ENCODE data around the gene ATP5F1B.
A peak's percentile ranks its signal among the peaks of the same experiment; 100 is the strongest.

ATP5F1B gene

DNA sequence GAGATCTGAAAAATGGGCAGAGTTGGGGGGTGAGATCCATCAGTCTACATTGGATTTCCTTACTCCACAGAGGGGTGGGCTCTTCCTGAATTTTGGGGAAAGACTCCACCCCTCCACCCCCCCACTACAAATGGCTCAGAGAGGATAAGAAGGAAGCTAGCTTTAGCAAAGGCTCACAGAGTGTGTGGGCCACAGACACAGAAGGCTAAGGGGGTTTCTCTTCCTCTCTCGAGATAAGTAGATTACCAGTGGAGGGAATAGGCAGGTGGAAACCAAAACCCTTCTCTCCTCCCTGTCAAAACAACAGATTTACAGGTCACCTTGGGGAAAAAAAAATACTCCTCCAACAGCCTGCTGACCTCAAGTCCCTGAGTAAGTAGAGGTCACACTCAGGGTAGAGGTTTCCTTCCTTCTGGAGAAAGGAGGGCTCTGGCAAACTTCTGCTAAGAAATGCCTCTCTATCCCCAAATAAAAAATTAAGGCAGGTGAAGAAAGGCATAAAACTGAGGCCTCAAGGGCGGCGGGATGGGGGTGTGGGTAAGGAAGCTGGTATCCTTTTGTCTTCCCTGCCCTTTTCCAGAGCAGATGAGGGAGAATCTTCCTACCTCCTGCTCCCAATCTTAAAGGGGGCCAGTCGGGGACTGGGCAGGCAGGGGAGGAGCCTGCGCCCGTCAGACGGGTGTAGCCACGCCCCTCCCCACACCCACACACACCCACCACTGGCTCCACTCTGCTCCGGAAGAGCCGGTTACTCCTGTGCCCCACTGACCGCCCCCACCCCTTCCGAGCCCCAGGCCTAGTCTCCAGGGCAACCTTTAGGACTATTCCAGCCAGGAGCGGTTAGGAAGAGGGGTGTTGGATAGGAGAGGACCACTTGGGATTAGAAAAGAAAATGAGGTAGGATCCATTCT is 13.7 kb downstream of the ATP5F1B start:
- Histone ChIP-seq H3K27ac (peak overlapping the region; percentile 95), H3K36me3 (no peaks in the 10 kb centered on the region), H3K27me3 (no peaks in the 10 kb centered on the region), H3K4me3 (ENCODE audit: low read depth in 1 of 2, low read length in 1 of 2) (peak overlapping the region; percentile 67 to 92), H3K4me1 (ENCODE audit: control insufficient read depth in 1 of 2, insufficient read depth in 1 of 2, low read depth in 1 of 2, low read length in 1 of 2) (peaks cover 60 to 72% of the 10 kb centered on the region in 2 experiments), H3K9me3 (no peaks in the 10 kb centered on the region)
- TF ChIP-seq, protein P1, sequence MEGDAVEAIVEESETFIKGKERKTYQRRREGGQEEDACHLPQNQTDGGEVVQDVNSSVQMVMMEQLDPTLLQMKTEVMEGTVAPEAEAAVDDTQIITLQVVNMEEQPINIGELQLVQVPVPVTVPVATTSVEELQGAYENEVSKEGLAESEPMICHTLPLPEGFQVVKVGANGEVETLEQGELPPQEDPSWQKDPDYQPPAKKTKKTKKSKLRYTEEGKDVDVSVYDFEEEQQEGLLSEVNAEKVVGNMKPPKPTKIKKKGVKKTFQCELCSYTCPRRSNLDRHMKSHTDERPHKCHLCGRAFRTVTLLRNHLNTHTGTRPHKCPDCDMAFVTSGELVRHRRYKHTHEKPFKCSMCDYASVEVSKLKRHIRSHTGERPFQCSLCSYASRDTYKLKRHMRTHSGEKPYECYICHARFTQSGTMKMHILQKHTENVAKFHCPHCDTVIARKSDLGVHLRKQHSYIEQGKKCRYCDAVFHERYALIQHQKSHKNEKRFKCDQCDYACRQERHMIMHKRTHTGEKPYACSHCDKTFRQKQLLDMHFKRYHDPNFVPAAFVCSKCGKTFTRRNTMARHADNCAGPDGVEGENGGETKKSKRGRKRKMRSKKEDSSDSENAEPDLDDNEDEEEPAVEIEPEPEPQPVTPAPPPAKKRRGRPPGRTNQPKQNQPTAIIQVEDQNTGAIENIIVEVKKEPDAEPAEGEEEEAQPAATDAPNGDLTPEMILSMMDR (IDR thresholded peaks at IDR 0.05): no peak

DNA sequence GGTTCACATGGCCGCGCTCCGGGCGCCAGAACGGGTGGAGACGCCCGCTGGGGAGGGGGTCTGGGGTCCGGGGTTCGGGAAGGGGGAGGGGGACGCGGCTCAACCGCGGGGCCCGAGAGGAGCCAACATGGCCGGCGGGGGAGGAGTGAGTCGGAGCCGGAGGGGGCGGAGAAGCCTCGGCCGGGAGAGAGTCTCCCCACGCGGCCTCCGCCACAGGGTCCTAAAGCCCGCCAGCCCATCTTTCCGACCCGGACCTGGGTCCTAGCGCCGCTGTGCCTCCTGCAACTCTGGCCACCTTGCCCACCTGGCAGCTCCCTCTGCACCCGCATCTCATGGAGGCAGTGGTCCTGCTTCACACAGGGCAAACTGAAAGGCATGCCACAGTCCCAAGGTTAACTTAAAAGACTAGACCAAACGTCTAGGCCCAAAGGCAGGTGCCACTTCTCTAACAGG is 15.6 kb downstream of the ATP5F1B start, which contains the start of gene BAZ2A:
BAZ2A (minus strand) TSS at position 147 of the 453 bp plus-strand sequence. CDS start 12,796 bp downstream, outside the sequence.
- Histone ChIP-seq H3K4me1 (ENCODE audit: control insufficient read depth in 1 of 2, insufficient read depth in 1 of 2, low read depth in 1 of 2, low read length in 1 of 2) (peaks cover 60 to 62% of the 10 kb centered on the region in 2 experiments), H3K9me3 (no peaks in the 10 kb centered on the region)
- TF ChIP-seq, protein P1 (IDR thresholded peaks at IDR 0.05): no peak

DNA sequence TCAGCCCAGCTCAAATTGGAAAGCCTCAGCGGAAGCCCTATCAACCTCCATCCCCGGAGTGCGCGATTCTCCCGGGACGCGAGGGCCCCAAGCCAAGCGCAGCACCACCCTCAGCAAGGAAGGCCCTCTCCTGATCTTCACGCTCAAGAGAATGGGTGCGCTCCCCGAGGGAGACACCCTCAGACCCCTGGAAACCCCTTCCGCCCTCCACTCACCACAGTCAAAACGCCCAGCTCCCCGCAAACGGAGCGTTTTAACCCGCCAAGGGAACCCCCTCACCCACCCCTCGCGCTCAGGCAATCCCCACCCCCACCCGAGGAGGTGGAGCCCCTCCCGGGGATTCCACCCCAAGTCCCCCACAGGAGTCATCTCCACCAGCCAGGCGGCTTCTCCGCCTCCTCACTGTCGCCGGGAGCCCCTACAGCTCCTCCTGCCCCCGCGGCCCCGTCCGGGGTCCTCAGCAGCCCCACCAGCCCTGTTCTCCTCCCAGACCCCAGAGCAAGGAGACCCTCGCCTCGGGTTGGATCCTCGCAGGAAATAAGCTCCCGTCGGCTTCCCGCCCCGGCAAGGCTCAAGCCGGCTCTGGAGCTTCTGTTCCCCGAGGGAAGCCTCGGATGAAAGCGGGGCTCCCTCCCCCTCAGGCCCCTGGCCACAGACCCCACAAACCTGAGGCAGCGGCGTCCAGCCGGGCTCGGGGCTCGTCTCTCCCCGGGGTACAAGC is 16.2 kb downstream of the ATP5F1B start:
- Histone ChIP-seq H3K36me3 (peaks cover 8% of the 10 kb centered on the region), H3K9me3 (no peaks in the 10 kb centered on the region), H3K27me3 (no peaks in the 10 kb centered on the region), H3K4me3 (ENCODE audit: low read depth in 1 of 2, low read length in 1 of 2) (peak overlapping the region; percentile 97 to 99), H3K4me1 (ENCODE audit: control insufficient read depth in 1 of 2, insufficient read depth in 1 of 2, low read depth in 1 of 2, low read length in 1 of 2) (peaks cover 57 to 62% of the 10 kb centered on the region in 2 experiments), H3K27ac (peak overlapping the region; percentile 95)
- TF ChIP-seq, protein P1 (IDR thresholded peaks at IDR 0.05): no peak

More for the DNA sequence above, 15.6 kb downstream of the ATP5F1B start, which contains the start of gene BAZ2A:
- H3K27ac ChIP-seq: peak within 1 kb of the TSS; percentile 95
- peak within 1 kb of the TSS; percentile 97 to 99 for H3K4me3 ChIP-seq (ENCODE audit: low read depth in 1 of 2, low read length in 1 of 2)
- no peaks in the 10 kb centered on the region for H3K27me3 ChIP-seq
- H3K36me3 ChIP-seq: peaks cover 8% of the 10 kb centered on the region

DNA sequence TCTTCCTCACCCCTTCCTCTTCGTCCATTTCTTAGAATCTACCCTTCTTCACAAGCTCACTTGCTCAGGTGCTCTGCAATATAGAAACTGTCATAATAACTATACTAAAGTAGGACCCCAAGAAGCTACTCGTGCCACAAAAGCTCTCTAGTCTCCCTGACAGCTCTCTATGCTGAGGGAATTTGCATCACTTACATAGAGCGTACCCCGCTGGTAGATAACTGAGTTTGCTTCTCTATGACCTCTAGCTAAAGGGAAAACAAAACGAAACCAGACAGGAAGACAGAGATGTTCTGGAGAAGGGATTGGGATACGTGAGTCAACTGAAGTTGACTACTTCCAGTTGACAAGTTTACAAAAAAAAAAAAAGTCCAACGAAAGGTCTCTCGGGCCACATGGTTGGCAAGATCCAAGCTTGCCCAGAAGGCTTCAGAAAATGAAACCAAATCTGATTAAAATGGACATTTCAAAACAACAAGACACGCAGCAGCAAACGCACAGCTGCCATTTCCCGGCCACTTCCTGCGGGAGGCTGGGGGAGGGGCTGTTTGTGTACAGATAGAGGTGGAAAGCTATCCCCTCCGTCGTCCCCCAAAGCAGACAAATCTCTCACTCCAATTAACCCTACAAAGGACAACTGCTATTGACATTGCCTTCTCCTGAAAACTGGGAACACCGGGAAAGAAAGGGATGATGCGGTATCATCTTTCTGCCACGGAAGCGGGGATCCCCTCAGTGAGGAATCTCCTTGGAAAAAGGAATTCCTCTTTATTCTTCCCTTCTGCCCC is 16.9 kb downstream of the ATP5F1B start:
- TF ChIP-seq, protein P1 (IDR thresholded peaks at IDR 0.05): no peak

DNA sequence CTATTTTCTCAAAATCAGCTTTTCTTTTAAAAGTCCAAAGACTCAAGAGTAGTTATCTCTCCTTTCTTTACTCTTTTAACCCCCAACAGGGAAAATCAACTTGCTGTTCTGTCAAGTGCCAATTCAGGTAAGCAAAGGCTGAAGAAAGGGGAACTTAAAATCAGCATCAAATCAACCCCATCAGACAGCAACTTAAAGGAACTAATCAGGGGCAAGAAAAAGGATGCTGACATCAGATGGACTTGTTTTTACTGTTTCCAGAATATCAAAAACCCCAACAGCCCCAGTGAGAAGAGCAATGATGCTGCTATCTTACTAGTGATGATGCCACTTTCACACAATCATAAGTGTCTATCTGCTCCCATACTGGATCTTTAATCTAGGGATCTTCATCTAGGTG is 19.1 kb downstream of the ATP5F1B start:
- no peaks in the 10 kb centered on the region for H3K27me3 ChIP-seq
- peaks cover 29 to 33% of the 10 kb centered on the region in 2 experiments for H3K4me1 ChIP-seq (ENCODE audit: control insufficient read depth in 1 of 2, insufficient read depth in 1 of 2, low read depth in 1 of 2, low read length in 1 of 2)
- peak overlapping the region; percentile 61 for H3K27ac ChIP-seq
- TF ChIP-seq, protein P1 (IDR thresholded peaks at IDR 0.05): no peak
- no peaks in the 10 kb centered on the region for H3K9me3 ChIP-seq
- no peak overlapping the region for H3K4me3 ChIP-seq (ENCODE audit: low read depth in 1 of 2, low read length in 1 of 2)
- H3K36me3 ChIP-seq: peaks cover 19% of the 10 kb centered on the region

More for the DNA sequence above, 16.9 kb downstream of the ATP5F1B start:
- H3K27ac ChIP-seq: peak overlapping the region; percentile 95
- H3K9me3 ChIP-seq: no peaks in the 10 kb centered on the region
- H3K4me1 ChIP-seq (ENCODE audit: control insufficient read depth in 1 of 2, insufficient read depth in 1 of 2, low read depth in 1 of 2, low read length in 1 of 2): peaks cover 50 to 55% of the 10 kb centered on the region in 2 experiments
- H3K36me3 ChIP-seq: peaks cover 8% of the 10 kb centered on the region
- peak overlapping the region; percentile 97 to 99 for H3K4me3 ChIP-seq (ENCODE audit: low read depth in 1 of 2, low read length in 1 of 2)
- H3K27me3 ChIP-seq: no peaks in the 10 kb centered on the region
